Measurements from ENCODE around the gene C22orf42.
"Not testable (repeated sequence)": the region's sequence is repeated elsewhere in the genome, so short reads cannot be mapped to it uniquely, and the experiment has no call there.

C22orf42 gene

DNA sequence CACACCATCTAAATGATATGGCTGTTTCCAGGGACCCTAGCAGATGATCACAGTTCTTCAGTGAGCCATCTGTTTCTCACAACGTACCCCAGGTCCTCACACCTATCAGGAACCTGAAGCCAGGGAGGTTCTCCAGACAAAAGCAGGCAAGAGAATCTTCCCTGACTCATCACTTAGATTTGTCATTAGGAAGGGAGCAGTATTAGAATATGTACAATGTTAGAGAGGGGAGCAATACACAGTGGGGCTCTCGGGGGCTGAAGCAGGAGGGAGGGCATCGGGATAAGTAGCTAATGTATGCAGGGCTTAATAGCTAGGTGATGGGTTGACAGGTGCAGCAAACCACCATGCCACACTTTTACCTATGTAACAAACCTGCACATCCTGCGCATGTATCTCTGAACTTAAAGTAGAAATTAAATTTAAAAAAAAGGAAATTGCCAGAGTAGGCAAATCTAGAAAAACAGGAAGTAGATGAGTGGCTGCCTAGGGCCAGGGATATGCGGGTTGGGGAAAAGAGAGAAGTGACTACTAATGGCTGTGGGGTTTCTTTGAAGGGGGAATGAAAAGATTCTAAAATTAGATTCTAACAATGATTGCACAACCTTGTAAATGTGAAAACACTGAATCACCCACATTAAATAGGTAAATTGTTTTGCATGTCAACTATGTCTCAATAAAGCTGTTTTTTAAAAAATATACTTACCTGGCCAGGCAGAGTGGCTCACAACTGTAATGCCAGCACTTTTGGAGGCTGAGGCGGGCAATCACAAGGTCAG is 14.4 kb downstream of the C22orf42 start:
- no peak for TF ChIP-seq CTCF (IDR thresholded peaks at IDR 0.05; ENCODE audit: extremely low read depth, missing control alignments)
- DNase-seq (ENCODE audit: low spot score): no peak

DNA sequence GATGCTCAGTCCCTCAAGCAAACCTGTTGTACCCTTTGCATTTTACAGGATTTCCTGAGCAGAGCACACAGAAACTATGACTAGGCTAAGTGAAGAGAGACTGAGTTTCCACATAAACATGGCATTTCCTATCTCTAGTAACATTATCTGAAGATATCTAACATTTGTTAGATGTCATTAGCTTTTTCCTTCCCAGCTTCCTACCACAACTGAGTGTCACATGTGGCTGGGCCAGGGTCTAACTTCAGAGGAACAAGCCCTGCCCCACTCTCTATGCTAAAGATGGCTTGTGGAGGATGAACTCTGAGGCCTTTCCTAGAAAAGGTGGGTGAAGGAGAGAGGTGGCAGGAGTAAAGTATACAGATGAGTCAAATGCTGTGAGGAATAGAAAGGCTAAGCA is 16.5 kb downstream of the C22orf42 start:
- no peak for DNase-seq (ENCODE audit: low spot score)

GRCh38 chr22:32140688-32141087 is 18.4 kb downstream of the C22orf42 start:
- not testable (repeated sequence) for DNase-seq (ENCODE audit: low spot score)

More for the DNA sequence above, 16.5 kb downstream of the C22orf42 start:
- no peak for TF ChIP-seq CTCF (IDR thresholded peaks at IDR 0.05; ENCODE audit: extremely low read depth, missing control alignments)

- DNase-seq (ENCODE audit: low spot score): not testable (repeated sequence)
These were observed 20.5 kb downstream of the C22orf42 start for GRCh38 chr22:32138576-32138975.

DNA sequence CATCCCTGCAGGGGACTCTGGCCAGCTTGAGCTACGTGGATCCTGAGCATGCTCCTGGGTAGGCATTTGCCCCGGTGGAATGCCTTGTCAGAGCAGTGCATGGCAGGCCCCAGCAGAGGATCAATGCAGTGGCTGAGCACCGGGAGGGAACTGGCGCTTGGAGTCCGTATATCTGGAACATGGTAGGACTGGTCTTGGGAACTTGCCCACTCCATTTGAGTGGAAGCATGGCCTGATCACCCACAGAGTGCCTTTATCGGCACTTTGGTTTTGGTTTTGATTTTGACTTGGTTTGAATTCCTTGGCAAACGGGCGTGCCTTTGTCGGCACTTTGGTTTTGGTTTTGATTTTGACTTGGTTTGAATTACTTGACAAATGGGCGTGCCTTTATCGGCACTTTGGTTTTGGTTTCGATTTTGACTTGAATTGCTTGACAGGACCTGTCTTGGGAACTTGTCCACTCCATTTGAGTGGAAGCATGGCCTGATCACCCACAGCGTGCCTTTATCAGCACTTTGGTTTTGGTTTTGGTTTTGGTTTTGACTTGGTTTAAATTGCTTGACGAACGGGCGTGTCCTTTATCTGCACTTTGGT is 21.3 kb downstream of the C22orf42 start:
- DNase-seq (ENCODE audit: low spot score): peak; percentile 40

DNA sequence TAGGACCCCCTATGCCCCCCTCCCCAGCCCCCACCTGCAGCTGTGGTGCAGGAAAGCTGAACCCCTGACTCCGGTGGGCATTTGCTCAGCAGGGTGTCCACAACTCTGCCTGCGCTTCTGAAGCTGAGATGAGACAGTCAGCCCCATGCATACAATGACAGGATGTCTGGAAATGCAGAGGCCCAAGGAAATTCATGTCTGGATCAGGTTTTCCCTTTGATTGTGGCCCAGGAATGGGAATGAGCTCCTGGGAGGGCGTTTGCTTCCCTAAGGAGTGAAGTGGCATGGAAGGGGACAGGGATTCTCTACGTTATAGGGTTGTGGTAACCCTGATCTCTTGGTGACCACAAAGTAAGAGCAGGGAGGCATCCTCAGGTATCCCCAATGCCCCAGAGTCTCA is 22.2 kb downstream of the C22orf42 start:
- not testable (repeated sequence) for DNase-seq (ENCODE audit: low spot score)

DNA sequence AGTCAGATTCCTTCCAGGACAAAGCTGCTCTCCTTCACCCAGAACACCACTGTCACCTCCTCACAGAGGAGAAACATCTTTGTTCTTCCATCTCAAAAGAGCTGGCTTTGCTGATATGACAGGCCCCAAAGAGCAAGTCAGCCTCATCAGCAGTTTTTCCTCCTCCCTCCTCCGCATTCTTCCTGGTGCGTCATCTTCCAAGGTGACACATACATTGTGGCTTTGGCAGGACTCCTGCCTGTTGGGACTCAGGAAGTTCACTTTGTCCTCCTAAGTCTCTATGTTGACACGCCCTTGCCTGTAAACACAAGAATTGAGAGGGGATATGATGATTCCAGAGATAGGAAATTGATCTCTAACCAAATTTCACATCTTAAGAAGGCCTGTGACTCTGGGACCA is 23.1 kb downstream of the C22orf42 start:
- not testable (repeated sequence) for DNase-seq (ENCODE audit: low spot score)

DNA sequence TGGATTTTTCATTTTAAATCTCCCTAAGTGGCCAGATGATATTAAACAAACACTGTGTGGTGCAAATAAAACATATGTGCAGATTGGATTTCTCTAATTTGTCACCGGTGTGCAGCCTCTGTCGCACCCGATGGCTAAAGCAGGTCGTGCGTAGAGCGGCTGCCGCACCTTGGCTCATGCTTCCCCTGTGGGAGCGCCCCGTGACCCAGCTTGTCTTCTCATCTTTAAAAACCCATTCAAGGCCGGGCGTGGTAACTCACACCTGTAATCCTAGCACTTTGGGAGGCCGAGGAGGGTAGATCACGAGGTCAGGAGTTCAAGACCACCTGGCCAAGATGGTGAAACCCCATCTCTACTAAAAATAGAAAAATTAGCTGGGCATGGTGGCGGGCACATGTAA is 24.3 kb downstream of the C22orf42 start:
- DNase-seq (ENCODE audit: low spot score): not testable (repeated sequence)

DNA sequence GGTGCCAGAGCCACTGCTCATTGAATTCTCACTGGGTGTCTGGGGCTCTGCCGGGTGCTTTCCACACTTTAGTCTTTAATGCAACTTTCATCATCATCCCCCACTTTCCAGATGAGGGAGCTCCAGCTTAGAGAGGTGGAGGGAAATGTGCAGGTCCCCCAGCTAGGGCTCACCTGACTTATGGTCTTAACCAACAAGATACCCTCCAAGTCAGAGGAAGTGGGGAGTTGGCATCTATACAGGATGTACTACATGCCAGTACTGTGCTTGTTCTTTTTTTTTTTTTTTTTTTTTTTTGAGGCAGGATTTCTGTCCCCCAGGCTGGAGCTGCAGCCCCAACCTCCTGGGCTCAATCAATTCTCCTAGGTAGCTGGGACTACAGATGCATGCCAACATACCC is 26.3 kb downstream of the C22orf42 start:
- TF ChIP-seq CTCF (IDR thresholded peaks at IDR 0.05; ENCODE audit: extremely low read depth, missing control alignments): no peak
- DNase-seq (ENCODE audit: low spot score): no peak

- no peak for TF ChIP-seq CTCF (IDR thresholded peaks at IDR 0.05; ENCODE audit: extremely low read depth, missing control alignments)
- no peak for DNase-seq (ENCODE audit: low spot score)
These were observed 27.0 kb downstream of the C22orf42 start for GRCh38 chr22:32132126-32132525.

GRCh38 chr22:32130464-32130863 is 28.6 kb downstream of the C22orf42 start:
- DNase-seq (ENCODE audit: low spot score): no peak

More at GRCh38 chr22:32130464-32130863, 28.6 kb downstream of the C22orf42 start:
- no peak for TF ChIP-seq CTCF (IDR thresholded peaks at IDR 0.05; ENCODE audit: extremely low read depth, missing control alignments)

Data from GM20000 (cell line).